HCT116 (cell line): ENCODE results near the gene GATAD2A. TPM values are rescaled to one million over a fixed set of nuclear protein-coding genes. Genes with fewer than 3 reads are reported as not detected.

ENCODE experiments used
- ATAC-seq: fragments of 200-7000 bp; cut with Tn5 transposase; 2 replicates; pipeline ENCODE4 v1.9.1; 2020; ENCODE audit warnings: mild to moderate bottlenecking, moderate library complexity
- BruUV-seq: library from RNA; stranded (reverse); fragments of 400-500 nt; replicated peaks from 2 replicates; lab custom pipeline; 2021; lab: Mats Ljungman, UMichigan
- CTCF ChIA-PET: fragments of 300-600 bp; sonication (Branson Sonifier 250); formaldehyde crosslinking; loops from one replicate; lab custom pipeline; 2021; ENCODE audit warnings: antibody characterized with exemption; lab: Charles Lee
- POLR2A ChIA-PET: fragments of 300-600, 350-600 bp; sonication (Branson Sonifier 250); formaldehyde crosslinking; loops from one replicate; lab custom pipeline; 2021; ENCODE audit warnings: antibody characterized with exemption; lab: Charles Lee
- RAD21 ChIA-PET, 2 experiments: fragments of 300-600 bp; sonication (Branson Sonifier 250); formaldehyde crosslinking; loops; one replicate each; lab custom pipeline; 2023; ENCODE audit warnings: low total read pairs in 2 of 2; ENCODE audit not compliant: uncharacterized antibody in 2 of 2, unreplicated experiment in 2 of 2, low non-redundant PET in 1 of 2; lab: Charles Lee
- DNase-seq: peaks from one replicate; pipeline ENCODE4 v3.0.0-alpha.2; 2010; ENCODE audit warnings: low read depth, low spot score
- H2AFZ ChIP-seq: fragments of 200-600 bp; shearing (Covaris generic), sonication (generic); 2 replicates; pipeline ENCODE4 v1.6.1; 2017; ENCODE audit warnings: low read depth, mixed run types, mixed read lengths, antibody characterized with exemption, low read length; ENCODE audit not compliant: poor library complexity, severe bottlenecking
- H3K27ac ChIP-seq: 2 replicates; pipeline ENCODE4 v1.5.1; 2012; ENCODE audit warnings: low read depth, low read length
- H3K27me3 ChIP-seq: fragments of 200-600 bp; sonication (generic); 2 replicates; pipeline ENCODE4 v1.6.1; 2016; ENCODE audit warnings: mixed run types, low read length, mixed read lengths; ENCODE audit not compliant: insufficient read depth
- H3K36me3 ChIP-seq, 2 experiments: fragments of 200-500 bp in 1 of 2; fragments of 200-600 bp in 1 of 2; sonication (Bioruptor generic) in 1 of 2; sonication (generic) in 1 of 2; 2 replicates each; pipeline versions ENCODE4 v1.5.1 to v1.6.1; 2014 to 2016; ENCODE audit warnings: low read length in 2 of 2, inconsistent platforms in 1 of 2, mixed read lengths in 1 of 2, mixed run types in 1 of 2; ENCODE audit not compliant: insufficient read depth in 2 of 2, control insufficient read depth in 1 of 2
- H3K4me1 ChIP-seq, 2 experiments: fragments of 200-600 bp in 1 of 2; sonication (generic) in 1 of 2; 2 replicates each; pipeline versions ENCODE4 v1.5.1 to v1.6.1; 2012 to 2017; ENCODE audit warnings: low read length in 2 of 2, inconsistent platforms in 1 of 2, mild to moderate bottlenecking in 1 of 2, mixed read lengths in 1 of 2, mixed run types in 1 of 2, moderate library complexity in 1 of 2; ENCODE audit not compliant: insufficient read depth in 2 of 2, control insufficient read depth in 1 of 2
- H3K4me2 ChIP-seq: fragments of 200-600 bp; sonication (generic); 2 replicates; pipeline ENCODE4 v1.6.1; 2017; ENCODE audit warnings: mixed run types, low read length, mixed read lengths
- H3K4me3 ChIP-seq, 2 experiments: fragments of 200-600 bp in 1 of 2; sonication (generic) in 1 of 2; replicated peaks in 1 of 2; 2 replicates each; pipeline ENCODE4 v1.5.1; 2011 to 2016; ENCODE audit warnings: low read length in 2 of 2, control low read depth in 1 of 2, low read depth in 1 of 2, mild to moderate bottlenecking in 1 of 2, mixed read lengths in 1 of 2, mixed run types in 1 of 2
- H3K79me2 ChIP-seq: fragments of 200-600 bp; sonication (generic); 2 replicates; pipeline ENCODE4 v1.6.1; 2017; ENCODE audit warnings: mild to moderate bottlenecking, mixed run types, low read length, moderate library complexity, mixed read lengths; ENCODE audit not compliant: insufficient read depth
- H3K9ac ChIP-seq: fragments of 200-600 bp; sonication (generic); 2 replicates; pipeline ENCODE4 v1.6.1; 2016; ENCODE audit warnings: low read length, mixed read lengths
- H3K9me2 ChIP-seq: fragments of 200-600 bp; sonication (generic), shearing (Covaris generic); 2 replicates; pipeline ENCODE4 v1.6.1; 2017; ENCODE audit warnings: mixed run types, mild to moderate bottlenecking, moderate library complexity; ENCODE audit not compliant: insufficient read depth
- H3K9me3 ChIP-seq, 2 experiments: fragments of 200-500 bp in 1 of 2; fragments of 200-600 bp in 1 of 2; sonication (Bioruptor generic) in 1 of 2; sonication (generic) in 1 of 2; 2 replicates each; pipeline ENCODE4 v1.6.1; 2014 to 2017; ENCODE audit warnings: low read length in 2 of 2, mixed read lengths in 2 of 2, inconsistent platforms in 1 of 2, low read depth in 1 of 2, mild to moderate bottlenecking in 1 of 2, mixed run types in 1 of 2, moderate library complexity in 1 of 2; ENCODE audit not compliant: control insufficient read depth in 1 of 2, insufficient read depth in 1 of 2
- H4K20me1 ChIP-seq: fragments of 200-600 bp; sonication (generic), shearing (Covaris generic); 2 replicates; pipeline ENCODE4 v1.6.1; 2017; ENCODE audit warnings: mixed run types, mild to moderate bottlenecking, moderate library complexity; ENCODE audit not compliant: insufficient read depth
- CBX3 ChIP-seq: IDR thresholded peaks from 2 replicates; pipeline ENCODE4 v1.6.1; 2012; ENCODE audit warnings: low read depth
- ELF1 ChIP-seq: IDR thresholded peaks from 2 replicates; pipeline ENCODE4 v1.6.1; 2012; ENCODE audit warnings: low read depth, borderline replicate concordance
- EZH2 ChIP-seq: fragments of 200-600 bp; sonication (generic); IDR thresholded peaks from 2 replicates; pipeline ENCODE4 v1.6.1; 2017; ENCODE audit warnings: antibody characterized with exemption, mixed run types
- EZH2phosphoT487 ChIP-seq: fragments of 200-600 bp; IDR thresholded peaks from 2 replicates; pipeline ENCODE4 v1.6.1; 2018; ENCODE audit warnings: antibody characterized with exemption, borderline replicate concordance
- FOSL1 ChIP-seq: IDR thresholded peaks from 2 replicates; pipeline ENCODE4 v1.6.1; 2012; ENCODE audit warnings: low read depth
- JUND ChIP-seq: IDR thresholded peaks from 2 replicates; pipeline ENCODE4 v1.6.1; 2012
- POLR2A ChIP-seq: IDR thresholded peaks from 2 replicates; pipeline ENCODE4 v1.7.0; 2011; ENCODE audit warnings: borderline replicate concordance; ENCODE audit not compliant: insufficient read depth, insufficient read length; ENCODE audit errors: extremely low read depth
- POLR2AphosphoS5 ChIP-seq: IDR thresholded peaks from 2 replicates; pipeline ENCODE4 v1.6.1; 2011; ENCODE audit warnings: mild to moderate bottlenecking, low read depth, low read length, moderate library complexity
- SRF ChIP-seq: IDR thresholded peaks from 2 replicates; pipeline ENCODE4 v1.6.1; 2012; ENCODE audit warnings: low read depth
- intact Hi-C: fragments of 100-400 bp; cut with micrococcal nuclease; formaldehyde crosslinking; loops from 2 replicates; pipeline ENCODE4 v1.10.0; 2022
- total RNA-seq: library from RNA; stranded (reverse); gene quantifications from one replicate; pipeline ENCODE4 v1.2.1, GENCODE V29; 2021; ENCODE audit not compliant: unreplicated experiment
- TF ChIP-seq, protein P1 (sequence below): IDR thresholded peaks from 2 replicates; pipeline ENCODE4 v1.6.1; 2012

The GATAD2A gene
- total RNA-seq, 1 experiment from 2014 or later = 130 TPM

DNA sequence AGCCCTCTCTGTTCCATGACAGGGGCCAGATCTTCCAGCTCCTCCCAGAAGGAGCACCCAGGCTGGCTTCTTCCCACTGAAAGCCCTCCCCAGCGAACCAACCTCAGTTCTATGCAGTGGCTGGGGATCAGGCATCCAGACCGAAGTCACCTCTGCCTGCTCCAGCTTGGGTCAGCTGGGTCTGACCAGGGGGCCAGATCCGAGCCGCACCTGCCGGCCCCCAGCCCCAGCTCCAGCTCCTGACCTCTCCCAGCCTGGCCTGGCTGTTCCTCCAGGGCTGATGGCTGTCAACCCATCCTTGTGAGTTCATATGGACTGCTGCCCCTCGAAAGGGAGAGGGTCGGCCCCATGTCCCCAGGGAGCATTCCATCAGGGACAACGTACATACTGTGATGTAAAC is 101.9 kb downstream of the GATAD2A start:
- H3K9me3 ChIP-seq = no peaks in the 10 kb centered on the region
- H4K20me1 ChIP-seq = no peaks in the 10 kb centered on the region
- POLR2A ChIA-PET = no interaction called here
- no peak overlapping the region for H3K4me2 ChIP-seq
- H3K36me3 ChIP-seq = peaks cover 12 to 29% of the 10 kb centered on the region in 2 experiments; a peak in 3 of 4 replicates
- H2AFZ ChIP-seq = no peak overlapping the region
- no peak overlapping the region for H3K4me3 ChIP-seq
- ATAC-seq (no peak), DNase-seq (no peak)
- peaks cover 0 to 5% of the 10 kb centered on the region in 2 experiments; a peak in 2 of 4 replicates for H3K4me1 ChIP-seq
- no peak overlapping the region for H3K9ac ChIP-seq
- intact Hi-C loops = no loop called here
- no peak for TF ChIP-seq EZH2
- no peak for TF ChIP-seq JUND
- TF ChIP-seq EZH2phosphoT487 = no peak
- no peak for TF ChIP-seq POLR2AphosphoS5
- no peaks in the 10 kb centered on the region for H3K9me2 ChIP-seq
- RAD21 ChIA-PET = no interaction called here
- no peaks in the 10 kb centered on the region for H3K79me2 ChIP-seq
- no peaks in the 10 kb centered on the region for H3K27me3 ChIP-seq
- no peak overlapping the region for H3K27ac ChIP-seq
- no TSS peak for BruUV-seq
- CTCF ChIA-PET = no interaction called here

DNA sequence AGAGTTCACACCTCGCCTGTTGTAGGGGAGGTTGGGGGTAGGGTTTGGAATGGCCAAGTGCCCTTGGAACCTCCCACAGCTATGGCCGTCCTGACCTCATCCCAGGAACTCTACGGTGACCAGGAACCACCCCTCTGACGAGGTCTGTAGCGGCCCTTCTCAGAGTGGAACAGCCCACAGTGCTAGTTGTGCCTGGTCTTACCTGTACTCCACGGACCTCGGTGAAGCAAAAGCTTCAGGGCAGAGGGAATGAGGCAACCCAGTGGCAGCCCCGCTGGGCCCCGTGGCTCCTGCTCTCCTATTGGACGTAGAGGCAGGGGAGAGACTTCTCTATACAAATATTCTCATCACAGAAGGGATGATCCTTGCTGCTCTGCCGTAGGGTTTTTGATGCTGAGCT is 102.7 kb downstream of the GATAD2A start:
- no peaks in the 10 kb centered on the region for H3K9me3 ChIP-seq
- H3K9me2 ChIP-seq = no peaks in the 10 kb centered on the region
- DNase-seq = no peak
- RAD21 ChIA-PET = no interaction called here
- H3K36me3 ChIP-seq = peaks cover 9 to 22% of the 10 kb centered on the region in 2 experiments; a peak in 3 of 4 replicates
- no peak overlapping the region for H3K4me2 ChIP-seq
- H3K9ac ChIP-seq = no peak overlapping the region
- CTCF ChIA-PET = no interaction called here
- intact Hi-C loops = no loop called here
- TF ChIP-seq JUND (no peak), POLR2AphosphoS5 (no peak), SRF (no peak), CBX3 (no peak), ELF1 (no peak), FOSL1 (no peak), POLR2A (no peak)
- TF ChIP-seq, protein P1, sequence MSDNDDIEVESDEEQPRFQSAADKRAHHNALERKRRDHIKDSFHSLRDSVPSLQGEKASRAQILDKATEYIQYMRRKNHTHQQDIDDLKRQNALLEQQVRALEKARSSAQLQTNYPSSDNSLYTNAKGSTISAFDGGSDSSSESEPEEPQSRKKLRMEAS = no peak
- H3K4me3 ChIP-seq = no peak overlapping the region
- no peaks in the 10 kb centered on the region for H4K20me1 ChIP-seq
- H3K4me1 ChIP-seq = peaks cover 0 to 8% of the 10 kb centered on the region in 2 experiments; a peak in 2 of 4 replicates
- no TSS peak for BruUV-seq
- POLR2A ChIA-PET = no interaction called here
- H2AFZ ChIP-seq = no peak overlapping the region
- H3K27ac ChIP-seq = no peak overlapping the region; the same call in 1 of the 2 replicates
- peak; percentile 31; the same call in 1 of the 2 replicates for ATAC-seq
- H3K79me2 ChIP-seq = no peaks in the 10 kb centered on the region
- no peaks in the 10 kb centered on the region for H3K27me3 ChIP-seq
